ENCODE data around the gene LRRC39. TPM values are rescaled to one million over a fixed set of nuclear protein-coding genes. Genes with fewer than 3 reads are reported as not detected.

LRRC39 gene
- total RNA-seq, 1 donor from 2014 or later, result 0.63 TPM

DNA sequence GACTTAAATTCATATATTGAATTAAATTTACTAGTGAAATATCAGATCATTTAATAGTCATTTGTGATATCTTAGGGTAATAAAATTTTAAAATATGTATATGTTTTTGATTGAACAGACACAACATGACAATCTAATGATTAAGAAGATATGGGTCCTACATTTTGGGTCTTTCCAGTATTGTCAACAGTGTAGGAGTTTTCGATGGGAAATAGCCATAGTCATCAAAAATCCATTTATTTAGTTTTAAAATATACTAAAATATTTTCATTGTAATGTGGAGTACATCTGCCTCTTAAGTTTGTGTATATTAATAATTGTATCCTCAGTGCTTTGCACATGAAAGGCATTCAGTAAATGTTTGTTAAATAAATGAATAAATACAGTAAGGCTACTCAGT is 31.1 kb downstream of the LRRC39 start:
- Mint-ChIP-seq H3K4me1 (ENCODE audit: unreplicated experiment) (no peaks in the 10 kb centered on the region), H3K9me3 (no peaks in the 10 kb centered on the region), H3K4me3 (no peak overlapping the region), H3K27me3 (no peaks in the 10 kb centered on the region), H3K27ac (no peak overlapping the region), H3K36me3 (peaks cover 26% of the 10 kb centered on the region)
- no peak for DNase-seq (ENCODE audit: extremely low spot score, unreplicated experiment)
- TF ChIP-seq, protein P1, sequence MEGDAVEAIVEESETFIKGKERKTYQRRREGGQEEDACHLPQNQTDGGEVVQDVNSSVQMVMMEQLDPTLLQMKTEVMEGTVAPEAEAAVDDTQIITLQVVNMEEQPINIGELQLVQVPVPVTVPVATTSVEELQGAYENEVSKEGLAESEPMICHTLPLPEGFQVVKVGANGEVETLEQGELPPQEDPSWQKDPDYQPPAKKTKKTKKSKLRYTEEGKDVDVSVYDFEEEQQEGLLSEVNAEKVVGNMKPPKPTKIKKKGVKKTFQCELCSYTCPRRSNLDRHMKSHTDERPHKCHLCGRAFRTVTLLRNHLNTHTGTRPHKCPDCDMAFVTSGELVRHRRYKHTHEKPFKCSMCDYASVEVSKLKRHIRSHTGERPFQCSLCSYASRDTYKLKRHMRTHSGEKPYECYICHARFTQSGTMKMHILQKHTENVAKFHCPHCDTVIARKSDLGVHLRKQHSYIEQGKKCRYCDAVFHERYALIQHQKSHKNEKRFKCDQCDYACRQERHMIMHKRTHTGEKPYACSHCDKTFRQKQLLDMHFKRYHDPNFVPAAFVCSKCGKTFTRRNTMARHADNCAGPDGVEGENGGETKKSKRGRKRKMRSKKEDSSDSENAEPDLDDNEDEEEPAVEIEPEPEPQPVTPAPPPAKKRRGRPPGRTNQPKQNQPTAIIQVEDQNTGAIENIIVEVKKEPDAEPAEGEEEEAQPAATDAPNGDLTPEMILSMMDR (conservative IDR thresholded peaks at IDR 0.05), result no peak

DNA sequence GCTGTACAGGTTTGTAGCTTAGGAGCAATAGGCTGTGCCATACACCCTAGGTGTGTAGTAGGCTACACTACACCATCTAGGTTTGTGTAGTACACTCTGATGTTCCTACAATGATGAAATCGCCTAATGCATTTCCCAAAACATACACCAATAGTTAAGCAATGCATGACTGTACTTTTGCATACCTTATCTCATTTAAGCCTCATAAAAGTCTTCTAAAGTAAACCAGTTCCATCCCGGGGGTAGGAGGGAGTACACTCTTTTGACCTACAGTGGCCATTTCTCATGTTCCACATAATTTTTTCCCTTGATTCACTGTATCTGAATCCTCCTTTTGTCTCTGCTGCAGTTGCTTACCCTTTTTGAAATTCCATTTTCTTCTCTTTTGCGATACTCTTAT is 32.9 kb downstream of the LRRC39 start:
- peaks cover 28% of the 10 kb centered on the region for H3K36me3 Mint-ChIP-seq
- TF ChIP-seq, protein P1 (conservative IDR thresholded peaks at IDR 0.05), result no peak
- H3K4me3 Mint-ChIP-seq, result no peak overlapping the region
- H3K4me1 Mint-ChIP-seq (ENCODE audit: unreplicated experiment), result no peaks in the 10 kb centered on the region
- DNase-seq (ENCODE audit: extremely low spot score, unreplicated experiment), result no peak
- no peak overlapping the region for H3K27ac Mint-ChIP-seq
- H3K27me3 Mint-ChIP-seq, result no peaks in the 10 kb centered on the region
- H3K9me3 Mint-ChIP-seq, result no peaks in the 10 kb centered on the region

- Mint-ChIP-seq H3K4me1 (ENCODE audit: unreplicated experiment) (no peaks in the 10 kb centered on the region), H3K4me3 (no peak overlapping the region), H3K9me3 (no peaks in the 10 kb centered on the region), H3K27me3 (no peaks in the 10 kb centered on the region), H3K36me3 (peaks cover 32% of the 10 kb centered on the region), H3K27ac (no peak overlapping the region)
- DNase-seq (ENCODE audit: extremely low spot score, unreplicated experiment), result no peak
- TF ChIP-seq, protein P1 (conservative IDR thresholded peaks at IDR 0.05), result no peak
Observed at GRCh38 chr1:100142343-100142742, 35.7 kb downstream of the LRRC39 start.

DNA sequence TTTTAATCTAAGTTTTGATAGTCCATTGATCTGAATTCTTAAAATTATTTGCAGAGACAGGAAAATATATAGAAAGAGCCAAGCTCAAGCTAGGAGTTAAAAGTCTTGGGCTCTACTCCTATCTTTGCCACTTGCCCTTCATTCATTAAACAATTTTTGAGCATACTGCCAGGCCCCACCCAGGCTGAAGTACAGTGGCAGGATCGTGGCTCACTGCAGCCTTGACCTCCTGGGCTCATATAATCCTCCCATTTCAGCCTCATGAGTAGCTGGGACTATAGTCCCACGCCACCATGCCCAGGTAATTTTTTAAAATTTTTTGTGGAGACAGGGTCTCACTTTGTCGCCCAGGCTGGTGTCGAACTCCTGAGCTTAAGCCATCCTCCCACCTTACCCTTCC is 36.9 kb downstream of the LRRC39 start:
- no peaks in the 10 kb centered on the region for H3K4me1 Mint-ChIP-seq (ENCODE audit: unreplicated experiment)

DNA sequence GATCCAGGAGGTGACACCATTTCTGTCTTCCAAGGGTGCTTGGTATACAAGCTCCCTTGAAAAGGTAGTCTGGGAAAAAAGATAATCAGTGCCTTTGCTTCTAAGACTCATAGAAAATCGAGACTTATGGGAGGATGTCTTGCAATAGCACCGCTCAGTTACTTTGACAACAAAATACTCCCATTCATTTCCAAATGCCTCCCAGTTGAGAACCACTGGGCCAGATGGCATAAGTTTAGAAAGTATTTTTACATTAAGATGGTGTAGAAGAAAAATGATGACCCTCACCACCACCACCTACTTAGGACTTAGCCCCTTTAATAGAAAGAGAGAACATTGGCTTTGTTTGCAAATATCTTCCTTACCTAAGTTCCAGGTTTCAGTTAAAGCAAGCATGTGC is 40.5 kb downstream of the LRRC39 start:
- Mint-ChIP-seq H3K27ac (no peak overlapping the region), H3K4me1 (ENCODE audit: unreplicated experiment) (peaks cover 15% of the 10 kb centered on the region), H3K36me3 (peaks cover 15% of the 10 kb centered on the region), H3K27me3 (no peaks in the 10 kb centered on the region), H3K4me3 (no peak overlapping the region), H3K9me3 (no peaks in the 10 kb centered on the region)
- no peak for DNase-seq (ENCODE audit: extremely low spot score, unreplicated experiment)
- TF ChIP-seq, protein P1 (conservative IDR thresholded peaks at IDR 0.05), result no peak

More for the DNA sequence above, 36.9 kb downstream of the LRRC39 start:
- no peaks in the 10 kb centered on the region for H3K9me3 Mint-ChIP-seq
- H3K36me3 Mint-ChIP-seq, result peaks cover 32% of the 10 kb centered on the region
- no peaks in the 10 kb centered on the region for H3K27me3 Mint-ChIP-seq
- TF ChIP-seq, protein P1 (conservative IDR thresholded peaks at IDR 0.05), result no peak
- H3K4me3 Mint-ChIP-seq, result no peak overlapping the region
- H3K27ac Mint-ChIP-seq, result no peak overlapping the region
- DNase-seq (ENCODE audit: extremely low spot score, unreplicated experiment), result no peak

DNA sequence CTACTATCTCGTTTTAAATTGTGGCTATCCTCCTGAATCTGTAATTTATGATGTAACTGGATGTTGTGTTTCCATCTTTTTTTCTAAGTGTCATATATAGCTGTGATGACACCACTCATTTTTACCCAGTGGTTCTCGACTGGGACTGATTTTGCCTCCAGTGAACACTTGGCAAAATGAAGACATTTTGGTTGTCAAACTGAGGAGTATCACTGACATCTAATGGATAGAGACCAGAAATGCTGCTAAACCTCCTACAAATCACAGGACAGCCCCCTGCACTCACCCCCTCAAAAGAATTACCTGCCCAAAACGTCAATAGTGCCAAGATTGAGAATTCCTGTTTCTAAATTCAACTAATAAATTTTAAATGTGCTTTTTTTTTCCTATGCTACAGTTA is 43.2 kb downstream of the LRRC39 start:
- Mint-ChIP-seq H3K9me3 (no peaks in the 10 kb centered on the region), H3K4me3 (peak overlapping the region; percentile 73), H3K27ac (peak overlapping the region; percentile 44), H3K36me3 (peaks cover 7% of the 10 kb centered on the region), H3K27me3 (no peaks in the 10 kb centered on the region), H3K4me1 (ENCODE audit: unreplicated experiment) (peaks cover 29% of the 10 kb centered on the region)
- TF ChIP-seq, protein P1 (conservative IDR thresholded peaks at IDR 0.05), result no peak
- DNase-seq (ENCODE audit: extremely low spot score, unreplicated experiment), result no peak
